Neuronal stem cell (in vitro differentiated cells): ENCODE measurements around the gene TNNC1.

Experiments used
- DNase-seq: peaks from one replicate; pipeline ENCODE4 v3.0.0-alpha.2; 2013; ENCODE audit warnings: low spot score
- H2AFZ ChIP-seq: one replicate; pipeline ENCODE4 v1.6.1; 2013; ENCODE audit warnings: mild to moderate bottlenecking, low read length, inconsistent platforms
- H2AK5ac ChIP-seq: 2 replicates; pipeline ENCODE4 v1.6.1; 2013; ENCODE audit warnings: low read depth, mild to moderate bottlenecking, inconsistent platforms, low read length, moderate library complexity, mixed read lengths
- H2BK120ac ChIP-seq: 2 replicates; pipeline ENCODE4 v1.6.1; 2013; ENCODE audit warnings: low read depth, mild to moderate bottlenecking, inconsistent platforms, low read length, moderate library complexity, mixed read lengths
- H2BK12ac ChIP-seq: one replicate; pipeline ENCODE4 v1.6.1; 2013; ENCODE audit warnings: low read length, inconsistent platforms
- H2BK15ac ChIP-seq: 2 replicates; pipeline ENCODE4 v1.6.1; 2013; ENCODE audit warnings: mild to moderate bottlenecking, low read length, inconsistent platforms, mixed read lengths
- H2BK5ac ChIP-seq: one replicate; pipeline ENCODE4 v1.6.1; 2013; ENCODE audit warnings: inconsistent platforms, mild to moderate bottlenecking, low read length, moderate library complexity
- H3K14ac ChIP-seq: one replicate; pipeline ENCODE4 v1.6.1; 2013; ENCODE audit warnings: low read length, inconsistent platforms
- H3K18ac ChIP-seq: 2 replicates; pipeline ENCODE4 v1.6.1; 2013; ENCODE audit warnings: low read length, inconsistent platforms
- H3K23ac ChIP-seq: 2 replicates; pipeline ENCODE4 v1.6.1; 2013; ENCODE audit warnings: low read depth, mild to moderate bottlenecking, mixed read lengths, low read length, inconsistent platforms; ENCODE audit not compliant: poor library complexity
- H3K27ac ChIP-seq: replicated peaks from 3 replicates; pipeline ENCODE4 v1.5.1; 2013; ENCODE audit warnings: low read length, inconsistent platforms
- H3K27me3 ChIP-seq, 3 experiments: 2 replicates each; pipeline ENCODE4 v1.6.1; 2013; ENCODE audit warnings: low read length in 3 of 3, mild to moderate bottlenecking in 2 of 3, inconsistent platforms in 1 of 3, low read depth in 1 of 3, mixed read lengths in 1 of 3, moderate library complexity in 1 of 3; ENCODE audit not compliant: control insufficient read depth in 3 of 3, insufficient read depth in 3 of 3
- H3K36me3 ChIP-seq, 2 donors: replicated peaks in 1 of 2; 2 replicates each; pipeline ENCODE4 v1.6.1; 2013; ENCODE audit warnings: low read length in 2 of 2; ENCODE audit not compliant: control insufficient read depth in 2 of 2, insufficient read depth in 2 of 2
- H3K4ac ChIP-seq: 2 replicates; pipeline ENCODE4 v1.6.1; 2013; ENCODE audit warnings: inconsistent platforms, mild to moderate bottlenecking, low read length, moderate library complexity
- H3K4me1 ChIP-seq, 2 donors: 1 replicate in 1 of 2; 2 replicates in 1 of 2; pipeline ENCODE4 v1.6.1; 2013; ENCODE audit warnings: low read length in 2 of 2, low read depth in 1 of 2; ENCODE audit not compliant: control insufficient read depth in 2 of 2, insufficient read depth in 1 of 2
- H3K4me2 ChIP-seq: one replicate; pipeline ENCODE4 v1.6.1; 2013; ENCODE audit warnings: mild to moderate bottlenecking, low read length, inconsistent platforms; ENCODE audit not compliant: insufficient read depth, poor library complexity, severe bottlenecking
- H3K4me3 ChIP-seq, 2 donors: 2 replicates each; pipeline ENCODE4 v1.5.1; 2013; ENCODE audit warnings: low read length in 2 of 2, mild to moderate bottlenecking in 2 of 2, inconsistent platforms in 1 of 2, moderate library complexity in 1 of 2
- H3K79me1 ChIP-seq: one replicate; pipeline ENCODE4 v1.6.1; 2013; ENCODE audit warnings: low read depth, mild to moderate bottlenecking, inconsistent platforms, low read length, moderate library complexity
- H3K9ac ChIP-seq: one replicate; pipeline ENCODE4 v1.6.1; 2013; ENCODE audit warnings: mild to moderate bottlenecking, low read depth, low read length, inconsistent platforms; ENCODE audit not compliant: poor library complexity
- H3K9me3 ChIP-seq, 2 donors: replicated peaks in 1 of 2; 2 replicates each; pipeline versions ENCODE3 to v1.6.1; 2013; ENCODE audit warnings: low read length in 2 of 2, mild to moderate bottlenecking in 2 of 2, inconsistent platforms in 1 of 2, low read depth in 1 of 2, mixed read lengths in 1 of 2, moderate library complexity in 1 of 2; ENCODE audit not compliant: control insufficient read depth in 2 of 2, insufficient read depth in 1 of 2
- H4K8ac ChIP-seq: one replicate; pipeline ENCODE4 v1.6.1; 2013; ENCODE audit warnings: low read depth, mild to moderate bottlenecking, inconsistent platforms, low read length, moderate library complexity
- H4K91ac ChIP-seq: one replicate; pipeline ENCODE4 v1.6.1; 2013; ENCODE audit warnings: low read length, low read depth, mild to moderate bottlenecking, inconsistent platforms; ENCODE audit not compliant: poor library complexity
- WGBS, 2 donors: extraction: QIAGEN DNeasy Blood & Tissue Kit; methylation state at CpG; one replicate each; pipeline ENCODE4 v1.1.7; 2013; ENCODE audit warnings: missing lambda C conversion rate in 2 of 2, mixed read lengths in 1 of 2; ENCODE audit not compliant: insufficient read length in 2 of 2, insufficient replicate concordance in 1 of 2; ENCODE audit errors: extremely low coverage in 2 of 2; 5-methylcytosine and 5-hydroxymethylcytosine counted together

Gene TNNC1

DNA sequence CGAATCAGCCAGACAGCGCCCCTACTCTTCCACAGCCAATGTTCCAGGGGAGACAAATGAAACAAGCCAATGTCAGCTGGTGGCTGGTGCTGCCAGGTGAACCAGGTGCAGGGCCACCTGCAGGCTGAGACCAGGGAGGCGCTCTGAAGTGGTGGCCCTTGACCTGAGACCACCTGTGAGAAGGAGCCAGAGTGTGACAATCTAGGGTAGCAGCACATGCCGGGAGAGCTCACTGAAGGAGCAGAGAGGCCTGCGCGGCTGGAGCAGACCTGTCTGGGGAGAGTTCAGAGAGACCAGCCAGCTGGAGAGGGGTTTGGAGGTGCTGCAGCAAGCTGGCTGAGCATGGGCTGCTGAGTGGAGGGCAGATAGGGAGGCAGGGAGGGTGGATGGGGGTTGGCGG lies 40.6 kb upstream of the TNNC1 start:
- Histone ChIP-seq H2BK5ac (peak overlapping the region; percentile 84), H3K27ac (no peak overlapping the region), H3K23ac (no peak overlapping the region), H4K8ac (no peak overlapping the region), H3K4ac (no peak overlapping the region), H2BK120ac (no peak overlapping the region), H2AK5ac (peak overlapping the region; percentile 0), H3K14ac (peak overlapping the region; percentile 11), H2AFZ (no peak overlapping the region), H3K9ac (peak overlapping the region; percentile 55), H3K4me1 (peaks cover 0 to 7% of the 10 kb centered on the region in 2 donors), H3K79me1 (no peaks in the 10 kb centered on the region), H3K9me3 (no peaks in the 10 kb centered on the region), H2BK15ac (no peak overlapping the region), H3K4me2 (no peak overlapping the region), H2BK12ac (no peak overlapping the region), H3K27me3 (peaks cover 0 to 5% (median 0%) of the 10 kb centered on the region in 3 experiments), H3K18ac (peak overlapping the region; percentile 1), H3K4me3 (no peak overlapping the region), H4K91ac (no peak overlapping the region), H3K36me3 (peaks cover 32 to 43% of the 10 kb centered on the region in 2 donors)
- DNase-seq, result no peak
- no CpG with 5 or more reads among the region's 7 CpGs for WGBS, 2 donors

DNA sequence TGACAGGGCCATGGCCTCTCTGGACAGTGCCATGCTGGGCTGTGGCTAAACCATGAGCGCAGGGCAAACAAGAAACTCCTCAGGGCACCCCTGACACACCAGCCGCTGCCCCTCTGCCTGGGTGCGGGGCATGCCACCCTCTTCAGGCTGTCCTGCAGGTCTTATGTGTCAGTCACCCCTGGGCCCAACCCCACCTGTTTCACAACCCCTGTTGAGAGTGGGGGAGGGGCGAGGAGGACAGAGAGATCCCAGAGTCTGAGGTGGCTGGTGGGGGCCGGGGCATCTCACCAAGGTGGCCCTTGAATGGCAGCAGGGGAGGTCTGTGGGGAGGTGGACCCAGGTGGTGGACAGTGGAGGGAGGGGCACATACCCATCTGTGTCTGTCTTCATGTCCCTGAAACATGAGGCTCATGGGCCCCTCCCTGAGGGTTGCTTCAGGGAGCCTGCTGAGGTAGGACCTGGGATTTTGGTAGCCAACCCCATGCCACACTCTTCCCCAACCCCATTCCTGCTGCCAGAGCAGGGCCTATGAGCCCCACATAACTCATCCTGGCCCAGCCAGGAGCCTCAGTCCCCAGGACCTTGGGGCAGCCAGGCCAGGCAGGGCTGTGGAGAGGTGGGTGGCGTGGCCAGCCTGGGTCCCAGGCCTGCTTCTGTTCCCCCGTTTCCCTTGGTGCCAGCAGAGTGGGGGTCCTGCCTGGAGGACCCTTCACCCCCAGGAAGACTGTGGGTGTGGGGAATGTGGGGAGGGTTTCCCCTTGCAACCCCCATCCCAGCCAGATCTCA lies 39.6 kb upstream of the TNNC1 start:
- H3K4me2 ChIP-seq, result no peak overlapping the region
- H2BK12ac ChIP-seq, result no peak overlapping the region
- peaks cover 0 to 7% of the 10 kb centered on the region in 2 donors for H3K4me1 ChIP-seq
- no peaks in the 10 kb centered on the region for H3K9me3 ChIP-seq
- WGBS, 2 donors, result no CpG with 5 or more reads among the region's 7 CpGs
- DNase-seq, result no peak
- H2BK5ac ChIP-seq, result peak overlapping the region; percentile 13
- no peak overlapping the region for H2BK120ac ChIP-seq
- H2BK15ac ChIP-seq, result no peak overlapping the region
- no peak overlapping the region for H3K9ac ChIP-seq
- no peak overlapping the region for H4K91ac ChIP-seq
- H3K27ac ChIP-seq, result peak overlapping the region; percentile 22
- H2AK5ac ChIP-seq, result no peak overlapping the region
- peak overlapping the region; percentile 31 for H4K8ac ChIP-seq
- H3K36me3 ChIP-seq, result peaks cover 40 to 52% of the 10 kb centered on the region in 2 donors
- peak overlapping the region; percentile 81 for H3K23ac ChIP-seq
- H3K14ac ChIP-seq, result peak overlapping the region; percentile 50
- H3K27me3 ChIP-seq, result no peaks in the 10 kb centered on the region
- no peak overlapping the region for H3K4me3 ChIP-seq
- no peak overlapping the region for H3K4ac ChIP-seq
- no peaks in the 10 kb centered on the region for H3K79me1 ChIP-seq
- no peak overlapping the region for H2AFZ ChIP-seq
- H3K18ac ChIP-seq, result peak overlapping the region; percentile 42

DNA sequence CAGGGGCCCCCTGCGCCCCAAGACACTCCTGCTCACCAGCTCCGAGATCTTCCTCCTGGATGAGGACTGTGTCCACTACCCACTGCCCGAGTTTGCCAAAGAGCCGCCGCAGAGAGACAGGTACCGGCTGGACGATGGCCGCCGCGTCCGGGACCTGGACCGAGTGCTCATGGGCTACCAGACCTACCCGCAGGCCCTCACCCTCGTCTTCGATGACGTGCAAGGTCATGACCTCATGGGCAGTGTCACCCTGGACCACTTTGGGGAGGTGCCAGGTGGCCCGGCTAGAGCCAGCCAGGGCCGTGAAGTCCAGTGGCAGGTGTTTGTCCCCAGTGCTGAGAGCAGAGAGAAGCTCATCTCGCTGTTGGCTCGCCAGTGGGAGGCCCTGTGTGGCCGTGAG lies 38.2 kb upstream of the TNNC1 start:
- peak overlapping the region; percentile 78 for H2BK5ac ChIP-seq
- no peak overlapping the region for H2BK12ac ChIP-seq
- H3K27me3 ChIP-seq, result no peaks in the 10 kb centered on the region
- no peak overlapping the region for H3K4me2 ChIP-seq
- H4K91ac ChIP-seq, result no peak overlapping the region
- no peak for DNase-seq
- peaks cover 0 to 7% of the 10 kb centered on the region in 2 donors for H3K4me1 ChIP-seq
- peak overlapping the region; percentile 20 for H3K23ac ChIP-seq
- H3K9ac ChIP-seq, result no peak overlapping the region
- H4K8ac ChIP-seq, result no peak overlapping the region
- H3K14ac ChIP-seq, result no peak overlapping the region
- H3K4ac ChIP-seq, result no peak overlapping the region
- H3K4me3 ChIP-seq, result no peak overlapping the region
- H3K27ac ChIP-seq, result no peak overlapping the region
- H2BK120ac ChIP-seq, result no peak overlapping the region
- no peak overlapping the region for H2BK15ac ChIP-seq
- no peak overlapping the region for H2AFZ ChIP-seq
- H3K18ac ChIP-seq, result no peak overlapping the region
- WGBS, 2 donors, result no CpG with 5 or more reads among the region's 21 CpGs
- no peaks in the 10 kb centered on the region for H3K9me3 ChIP-seq
- H2AK5ac ChIP-seq, result no peak overlapping the region
- H3K36me3 ChIP-seq, result peaks cover 54 to 65% of the 10 kb centered on the region in 2 donors
- no peaks in the 10 kb centered on the region for H3K79me1 ChIP-seq

DNA sequence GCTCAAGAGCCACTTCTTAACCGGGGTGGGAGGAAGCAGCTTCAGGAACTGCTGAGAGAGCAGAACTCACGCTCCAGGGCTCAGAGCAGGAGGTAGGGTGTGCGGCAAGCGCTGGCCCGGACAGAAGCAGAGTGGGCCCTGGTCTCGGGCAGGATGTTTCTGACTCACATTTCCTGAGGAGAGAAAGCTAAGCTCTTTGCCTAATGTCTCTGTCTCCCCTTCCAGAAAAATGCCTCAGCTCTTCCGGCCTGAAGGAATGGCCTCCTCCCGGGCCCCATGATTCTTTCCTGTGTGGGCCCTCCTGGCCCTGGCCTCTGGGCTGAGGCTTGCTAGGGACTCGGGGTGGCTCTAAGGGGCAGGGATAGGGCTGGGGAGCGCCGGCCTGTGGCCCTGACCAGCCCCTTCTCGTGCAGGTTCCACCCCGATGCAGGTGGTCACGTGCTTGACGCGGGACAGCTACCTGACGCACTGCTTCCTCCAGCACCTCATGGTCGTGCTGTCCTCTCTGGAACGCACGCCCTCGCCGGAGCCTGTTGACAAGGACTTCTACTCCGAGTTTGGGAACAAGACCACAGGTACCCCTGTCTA lies 37.2 kb upstream of the TNNC1 start:
- DNase-seq, result no peak
- no CpG with 5 or more reads among the region's 23 CpGs for WGBS, 2 donors
- H3K4ac ChIP-seq, result no peak overlapping the region
- peaks cover 0 to 7% of the 10 kb centered on the region in 2 donors for H3K4me1 ChIP-seq
- H3K79me1 ChIP-seq, result no peaks in the 10 kb centered on the region
- no peak overlapping the region for H3K18ac ChIP-seq
- peaks cover 59 to 76% of the 10 kb centered on the region in 2 donors for H3K36me3 ChIP-seq
- H4K91ac ChIP-seq, result no peak overlapping the region
- no peaks in the 10 kb centered on the region for H3K9me3 ChIP-seq
- H3K14ac ChIP-seq, result no peak overlapping the region
- H3K9ac ChIP-seq, result no peak overlapping the region
- no peak overlapping the region for H2AK5ac ChIP-seq
- H2BK120ac ChIP-seq, result no peak overlapping the region
- no peak overlapping the region for H3K27ac ChIP-seq
- H3K27me3 ChIP-seq, result no peaks in the 10 kb centered on the region
- H3K4me3 ChIP-seq, result peak overlapping the region in 1 of 2 donors; percentile 33
- no peak overlapping the region for H3K4me2 ChIP-seq
- no peak overlapping the region for H2BK5ac ChIP-seq
- no peak overlapping the region for H2BK15ac ChIP-seq
- H2AFZ ChIP-seq, result no peak overlapping the region
- no peak overlapping the region for H4K8ac ChIP-seq
- H2BK12ac ChIP-seq, result no peak overlapping the region
- no peak overlapping the region for H3K23ac ChIP-seq
